Measurements from ENCODE around the gene PLD6.

PLD6 gene

GRCh38 chr17:17232303-17232621 lies 26.1 kb upstream of the PLD6 start:
- TF ChIP-seq CTCF (IDR thresholded peaks at IDR 0.05; ENCODE audit: low read depth, low read length, missing control alignments): no peak
- no peak overlapping the region for H3K4me3 ChIP-seq (replicated peaks; ENCODE audit: low read depth, low read length)
- no peak for DNase-seq (ENCODE audit: extremely low read depth, low read depth)

- DNase-seq (ENCODE audit: extremely low read depth, low read depth): no peak
- TF ChIP-seq CTCF (IDR thresholded peaks at IDR 0.05; ENCODE audit: low read depth, low read length, missing control alignments): no peak
- H3K4me3 ChIP-seq (replicated peaks; ENCODE audit: low read depth, low read length): no peak overlapping the region
Observed at GRCh38 chr17:17231621-17232302, 25.6 kb upstream of the PLD6 start.

- H3K4me3 ChIP-seq (replicated peaks; ENCODE audit: low read depth, low read length): no peak overlapping the region
Observed at GRCh38 chr17:17229416-17230384, 23.6 kb upstream of the PLD6 start.

GRCh38 chr17:17228521-17229279 lies 22.6 kb upstream of the PLD6 start:
- no peak for TF ChIP-seq CTCF (IDR thresholded peaks at IDR 0.05; ENCODE audit: low read depth, low read length, missing control alignments)
- H3K4me3 ChIP-seq (replicated peaks; ENCODE audit: low read depth, low read length): no peak overlapping the region
- no peak for DNase-seq (ENCODE audit: extremely low read depth, low read depth)

More at GRCh38 chr17:17229416-17230384, 23.6 kb upstream of the PLD6 start:
- DNase-seq (ENCODE audit: extremely low read depth, low read depth): no peak
- no peak for TF ChIP-seq CTCF (IDR thresholded peaks at IDR 0.05; ENCODE audit: low read depth, low read length, missing control alignments)

- no peak for TF ChIP-seq CTCF (IDR thresholded peaks at IDR 0.05; ENCODE audit: low read depth, low read length, missing control alignments)
- H3K4me3 ChIP-seq (replicated peaks; ENCODE audit: low read depth, low read length): no peak overlapping the region
- no peak for DNase-seq (ENCODE audit: extremely low read depth, low read depth)
Observed at GRCh38 chr17:17227608-17228520, 21.7 kb upstream of the PLD6 start.

Measured in HFF-Myc (cell line).